NCI-H82 treated with DMSO at 0.1 percent for 48 hours (cell line): ENCODE measurements around the gene BEST4.
"Not testable (repeated sequence)": the region's sequence is repeated elsewhere in the genome, so short reads cannot be mapped to it uniquely, and the experiment has no call there.

Experiments
- DNase-seq: peaks from one replicate; lab custom pipeline; 2025; ENCODE audit not compliant: unreplicated experiment; lab: John Stamatoyannopoulos, UW

Gene BEST4

DNA sequence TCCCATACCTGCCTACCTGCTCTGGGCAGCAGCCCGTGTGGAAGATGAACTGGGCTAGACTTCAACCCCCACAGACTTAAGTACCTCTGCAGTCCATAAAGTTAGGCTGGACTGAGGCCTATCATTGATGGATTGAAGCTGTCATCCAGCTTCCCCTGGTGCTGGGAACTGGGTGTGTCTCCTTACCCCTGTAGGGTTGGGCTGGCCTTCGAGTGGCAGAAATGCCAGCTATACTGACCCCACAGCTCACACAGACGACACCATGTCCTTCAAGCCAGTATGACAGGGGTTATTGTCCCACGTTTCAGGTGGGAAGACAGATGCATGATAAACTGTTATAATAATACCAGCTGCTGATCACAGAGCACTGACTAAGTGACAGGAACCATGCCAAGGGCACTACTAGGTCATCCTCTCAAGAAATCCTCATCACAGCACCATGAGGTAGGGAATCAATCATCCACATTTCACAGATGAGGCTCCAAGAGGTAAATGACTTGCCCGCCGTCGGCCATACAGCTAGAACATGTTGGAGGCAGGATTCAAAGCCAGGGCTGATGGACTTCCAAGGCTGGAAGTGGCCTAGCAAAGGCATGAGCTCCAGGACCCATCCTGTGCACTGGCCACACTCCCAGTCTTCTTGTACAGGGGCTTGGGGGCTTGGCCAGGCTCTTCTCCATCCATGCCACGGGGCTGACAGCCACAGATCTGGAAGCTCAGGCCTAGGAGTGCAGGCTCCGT lies at the start of gene BEST4:
BEST4 (minus strand) TSS at position 51 of the 741 bp plus-strand sequence. CDS start 465 bp downstream, outside the sequence.
- no peak for DNase-seq

DNA sequence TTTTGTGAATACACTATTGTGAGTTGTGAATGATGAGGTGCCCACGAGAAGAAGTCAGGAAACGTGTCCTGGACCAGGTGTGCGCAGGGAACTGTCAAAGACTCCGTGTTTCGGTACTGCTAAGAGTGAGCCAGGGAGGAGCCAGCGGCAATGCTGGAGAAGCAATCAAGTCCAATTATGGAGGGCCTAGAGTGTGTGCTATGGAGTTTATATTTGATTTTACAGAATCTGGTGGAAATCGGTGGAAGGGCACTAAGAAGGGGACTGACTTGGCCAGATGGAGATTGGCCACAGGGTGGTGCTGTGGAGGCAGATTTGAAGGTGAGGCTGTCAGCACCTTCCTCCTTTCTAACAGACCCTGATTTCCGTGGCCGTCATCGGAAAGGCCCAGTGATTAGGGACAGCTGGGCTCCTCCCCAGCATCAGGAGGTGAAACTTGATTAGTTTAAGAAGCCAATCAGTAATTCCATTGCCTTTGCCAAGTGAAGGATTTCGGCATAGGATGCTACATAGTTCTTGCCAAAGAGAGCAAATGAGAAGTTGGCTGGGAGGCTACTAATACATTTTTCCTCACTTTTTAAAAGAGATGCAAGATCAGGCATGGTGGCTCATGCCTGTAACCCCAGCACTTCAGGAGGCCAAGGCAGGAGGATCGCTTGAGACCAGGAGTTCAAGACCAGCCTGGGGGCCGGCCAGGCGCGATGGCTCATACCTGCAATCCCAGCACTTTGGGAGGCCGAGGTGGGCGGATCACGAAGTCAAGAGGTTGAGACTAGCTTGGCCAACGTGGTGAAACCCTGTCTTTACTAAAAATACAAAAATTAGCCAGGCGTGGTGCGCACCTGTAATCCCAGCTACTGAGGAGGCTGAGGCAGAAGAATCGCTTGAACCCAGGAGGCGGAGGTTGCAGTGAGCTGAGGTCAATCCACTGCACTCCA lies 48.0 kb upstream of the BEST4 start:
- peak; percentile 85 for DNase-seq

DNA sequence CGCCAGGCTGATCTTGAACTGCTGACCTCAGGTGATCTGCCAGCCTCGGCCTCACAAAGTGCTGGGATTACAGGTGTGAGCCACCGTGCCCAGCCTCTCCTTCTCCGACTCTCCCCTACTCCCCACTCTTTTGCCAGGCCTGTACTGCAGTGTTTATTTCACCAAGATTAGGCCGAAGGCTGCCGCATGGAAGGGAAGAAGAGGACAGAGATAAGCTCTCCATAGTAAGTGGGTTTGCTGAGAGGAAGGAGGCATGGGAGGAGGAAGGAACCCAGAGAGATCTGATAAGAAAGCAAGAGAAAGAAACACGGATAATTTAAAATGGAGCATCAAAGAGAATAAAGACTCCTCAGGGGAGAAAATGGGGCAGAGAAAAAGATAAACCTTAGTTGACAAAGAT lies 46.4 kb upstream of the BEST4 start:
- DNase-seq = no peak

DNA sequence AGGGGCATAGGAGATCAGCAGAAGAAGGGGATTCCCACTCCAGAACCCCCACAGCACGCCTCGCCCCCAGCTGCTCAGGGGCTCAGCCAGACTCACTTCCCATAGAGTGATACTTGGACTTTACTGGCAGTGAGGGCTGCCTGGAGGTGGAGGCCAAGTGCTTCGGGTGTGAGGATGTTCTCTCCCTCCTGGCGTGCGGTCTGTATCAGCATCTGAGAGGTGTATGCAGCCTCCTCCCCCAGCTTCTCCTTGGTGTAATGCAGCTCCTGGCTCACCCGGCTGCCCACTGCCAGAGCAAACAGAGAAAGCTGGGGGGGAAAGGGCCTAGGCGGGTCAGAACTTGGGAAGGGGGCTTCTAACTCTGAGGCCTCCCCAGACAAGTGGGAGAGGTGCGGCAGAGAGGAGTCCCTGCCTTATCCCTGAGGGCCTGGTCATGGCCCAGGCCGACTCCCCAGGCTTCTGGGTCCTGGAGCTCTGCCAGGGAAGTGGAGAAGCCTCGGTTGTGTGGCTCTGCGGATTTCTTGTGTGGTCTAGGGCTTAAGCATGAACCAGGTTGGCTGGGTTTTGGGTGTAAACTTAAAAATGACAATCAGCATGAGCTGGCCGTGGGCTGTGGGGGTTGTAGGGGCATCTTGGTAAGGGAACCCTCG lies 44.2 kb upstream of the BEST4 start:
- no peak for DNase-seq

DNA sequence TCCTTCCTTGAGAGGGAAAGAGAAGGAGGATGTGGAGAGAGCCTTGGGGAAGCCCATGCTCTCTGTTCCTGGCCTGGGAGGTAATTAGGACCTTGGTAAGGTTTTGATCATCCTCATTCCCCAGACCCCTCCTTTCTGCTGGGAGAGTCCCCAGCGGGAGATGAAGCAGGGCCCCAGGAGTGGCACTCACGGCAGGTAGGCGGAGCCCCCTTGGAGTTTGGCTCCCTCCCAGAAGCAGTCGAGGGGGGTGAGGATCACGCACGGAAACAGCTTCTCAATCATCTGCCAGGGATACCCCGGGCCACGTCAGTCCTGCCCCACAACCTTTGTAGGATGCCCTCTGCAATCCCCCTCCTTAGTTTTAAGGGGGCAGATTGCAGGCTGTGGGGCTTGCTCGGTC lies 43.5 kb upstream of the BEST4 start:
- DNase-seq = no peak

DNA sequence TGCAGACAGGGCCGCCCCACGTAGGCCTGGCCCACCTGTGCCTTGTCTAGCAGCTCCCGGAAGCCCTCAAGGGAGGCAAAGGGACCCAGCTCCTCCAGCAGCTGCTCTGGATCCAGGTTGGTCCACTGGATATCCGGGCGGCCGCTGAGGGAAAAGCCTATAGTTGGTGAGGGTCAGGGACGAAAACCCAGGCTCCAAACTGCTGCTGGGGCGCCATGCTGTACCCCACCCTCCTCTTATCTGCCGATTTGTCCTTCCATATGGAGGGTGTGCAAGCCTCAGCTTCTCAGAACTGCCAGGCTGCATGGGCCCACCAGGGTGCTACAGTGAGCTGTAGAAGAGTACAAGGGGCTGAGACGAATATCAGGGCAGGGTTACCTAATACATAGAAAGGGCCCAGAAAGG lies 42.9 kb upstream of the BEST4 start:
- DNase-seq = no peak

DNA sequence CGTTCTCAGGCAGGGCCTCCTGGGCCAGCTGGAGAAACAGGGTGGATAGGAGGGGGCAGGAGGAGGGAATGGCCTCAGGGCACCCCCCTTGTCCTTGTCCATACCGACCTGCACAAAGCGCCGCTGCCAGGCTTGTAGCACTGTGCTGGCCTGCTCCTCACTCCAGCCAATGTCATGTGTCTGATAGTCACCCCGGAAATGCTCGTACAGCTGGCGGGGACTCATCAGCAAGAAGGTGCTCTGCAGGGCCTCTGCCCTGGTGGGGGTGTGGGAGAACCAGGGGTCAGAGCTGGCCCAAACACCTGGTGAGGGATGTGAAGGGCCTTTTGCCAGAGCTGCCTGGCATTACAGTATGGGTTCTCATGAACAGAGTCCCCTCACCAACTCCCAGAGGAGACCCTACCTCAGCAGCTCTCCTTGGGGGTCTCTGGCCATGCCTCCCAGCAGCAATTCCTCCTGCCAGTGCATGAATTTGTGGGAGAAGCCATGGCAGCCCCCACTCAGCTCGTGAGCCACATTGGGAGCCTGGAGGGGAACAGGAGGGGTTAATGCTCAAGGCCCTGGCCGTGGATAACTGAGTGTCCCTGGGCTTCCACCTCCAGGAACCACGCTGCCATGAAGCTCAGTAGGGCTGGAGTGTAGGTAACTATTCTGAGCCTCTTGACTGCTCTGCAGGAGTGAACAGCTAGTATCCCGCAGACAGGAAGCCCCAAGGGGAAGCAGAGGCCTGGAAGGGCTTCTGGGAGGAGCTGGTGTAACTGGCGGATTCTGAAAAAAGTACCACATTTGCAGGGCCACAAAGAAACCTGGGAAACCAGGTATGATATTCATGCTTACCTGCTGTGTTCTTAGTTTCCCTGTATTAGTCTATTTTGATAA lies 41.8 kb upstream of the BEST4 start:
- DNase-seq = no peak

DNA sequence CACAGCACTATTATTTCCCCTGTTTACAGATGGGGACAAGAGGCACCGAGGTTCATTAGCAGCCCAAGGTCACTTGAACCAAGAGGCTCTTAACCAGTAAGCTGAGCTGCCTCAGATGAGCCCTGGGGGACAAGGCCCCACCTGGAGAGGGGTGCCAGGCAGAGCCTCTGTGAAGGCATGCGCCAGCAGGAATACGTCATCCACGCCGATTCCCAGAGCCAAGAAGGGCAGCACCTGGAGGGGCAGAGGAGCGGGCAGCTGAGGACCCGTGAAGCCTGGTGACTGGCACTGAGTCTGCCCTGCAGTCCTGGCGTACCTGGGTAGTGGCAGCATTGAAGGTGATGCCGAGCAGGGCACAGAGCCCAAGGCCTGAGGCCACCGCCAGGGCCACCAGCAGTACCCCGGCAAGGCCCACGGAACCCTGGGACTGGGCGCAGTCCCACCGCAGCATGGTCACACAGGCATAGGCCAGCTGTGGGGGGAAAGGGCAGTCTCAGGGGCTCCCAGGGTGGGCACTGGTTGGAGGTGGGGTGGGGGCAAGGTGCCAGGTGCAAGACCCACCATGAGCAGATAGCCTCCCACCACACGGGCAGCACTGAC lies 41.0 kb upstream of the BEST4 start:
- no peak for DNase-seq

DNA sequence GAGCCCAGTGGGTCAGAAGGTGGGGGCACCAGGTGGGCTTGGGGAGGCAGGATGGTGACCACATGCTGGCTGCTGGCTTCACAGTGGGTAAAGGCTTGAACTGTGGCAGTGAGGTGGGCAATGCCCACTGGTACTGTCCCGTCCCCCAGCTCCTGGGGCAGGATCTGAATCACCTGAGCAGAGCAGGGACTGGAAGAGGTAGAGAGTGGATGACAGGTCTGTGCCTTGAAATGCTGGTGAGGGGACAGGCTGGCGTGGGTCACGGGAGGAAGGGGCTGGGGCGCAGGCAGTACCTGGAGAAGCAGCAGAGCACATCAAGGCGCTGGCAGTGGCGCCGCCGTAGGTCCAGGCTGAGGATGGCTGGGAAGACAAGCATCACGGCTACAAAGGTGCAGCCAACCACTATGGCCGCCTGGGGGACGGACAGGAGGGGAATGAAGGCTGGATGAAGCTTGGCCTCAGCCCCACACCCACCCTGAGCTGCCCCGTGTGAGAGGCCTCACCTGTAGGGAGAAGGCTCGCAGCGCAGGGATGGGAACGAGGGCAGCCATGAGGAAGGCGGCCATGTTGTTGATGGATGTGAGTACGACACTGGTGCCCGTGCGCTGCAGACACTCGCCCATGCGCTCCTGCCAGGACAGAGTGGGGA lies 40.2 kb upstream of the BEST4 start:
- no peak for DNase-seq

DNA sequence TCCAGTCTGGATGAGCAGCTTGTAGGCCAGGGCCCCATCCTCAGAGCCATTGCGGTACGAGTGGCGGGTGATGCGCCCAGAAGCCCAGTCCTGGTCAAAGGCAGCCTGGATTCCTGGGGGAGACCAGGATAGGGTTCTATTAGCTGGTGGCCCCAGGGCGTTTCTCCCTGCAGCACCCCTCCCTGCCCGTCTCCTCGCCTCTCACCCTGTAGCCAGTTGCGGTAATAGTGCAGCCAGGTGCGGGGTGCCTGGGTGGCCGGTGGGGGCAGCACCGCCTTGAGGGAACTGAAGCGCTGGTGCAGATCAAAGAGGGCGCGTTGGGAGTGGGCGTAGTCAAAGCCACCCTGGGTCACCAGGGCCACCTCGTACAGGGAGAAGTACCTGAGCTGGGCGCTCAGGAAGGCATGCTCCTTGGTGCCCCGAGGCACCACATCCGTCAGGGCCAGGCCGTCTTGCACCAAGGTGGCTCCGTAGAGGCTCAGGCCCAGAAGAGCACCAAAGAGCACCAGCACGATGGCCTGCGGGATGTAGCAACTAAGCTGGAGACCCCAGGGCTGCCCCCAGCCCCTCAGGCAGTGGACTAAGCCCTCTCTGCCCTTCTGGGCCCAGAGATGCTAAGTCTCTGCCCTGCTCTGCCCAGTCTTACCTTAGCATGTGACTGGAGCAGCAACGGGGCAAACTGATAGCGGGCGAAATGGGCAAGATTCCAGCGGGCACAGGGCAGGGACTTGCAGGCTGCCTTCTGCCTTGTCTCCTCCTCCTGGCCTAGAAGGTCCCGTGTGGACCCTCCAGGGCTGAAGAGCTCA lies 39.4 kb upstream of the BEST4 start:
- DNase-seq = no peak

DNA sequence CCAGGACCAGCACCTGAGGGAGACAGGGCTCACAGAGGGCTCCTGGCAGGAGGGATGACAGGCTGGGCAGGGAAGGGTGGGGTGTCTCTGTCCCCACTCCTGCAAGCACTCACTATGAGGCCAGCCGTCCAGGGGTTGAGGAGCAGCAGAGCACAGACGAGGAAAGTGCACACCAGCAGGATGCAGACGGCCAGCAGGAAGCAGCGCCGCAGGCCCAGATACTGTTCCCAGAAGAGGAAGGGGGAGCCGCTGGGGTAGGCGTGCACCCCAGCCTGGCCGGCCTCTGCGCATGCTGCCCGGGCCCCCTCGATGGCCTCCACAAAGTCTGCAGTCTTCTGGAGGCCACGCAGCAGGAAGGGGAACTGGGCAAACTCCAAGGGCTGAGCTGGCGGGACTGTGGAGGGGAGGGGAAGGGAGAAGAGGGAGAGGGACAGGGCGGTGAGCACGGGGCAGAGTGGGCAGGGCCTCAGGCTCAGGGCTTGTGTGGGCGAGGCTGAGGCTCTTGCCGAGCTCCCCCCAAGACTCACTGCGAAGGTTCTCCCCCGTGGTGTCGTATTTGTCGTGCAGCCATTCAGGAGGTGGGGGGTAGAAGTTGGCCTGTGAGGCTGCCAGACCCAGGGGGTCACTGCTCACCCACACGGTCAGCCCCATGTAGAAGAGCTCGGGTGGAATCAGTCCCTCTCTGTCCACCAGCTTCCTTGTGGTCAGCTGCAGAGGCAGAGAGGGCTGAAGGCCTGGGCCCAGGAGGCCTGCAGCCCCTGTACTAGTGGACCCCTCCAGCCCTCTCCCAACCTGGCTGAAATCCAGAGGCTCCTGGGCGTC lies 38.6 kb upstream of the BEST4 start:
- no peak for DNase-seq

DNA sequence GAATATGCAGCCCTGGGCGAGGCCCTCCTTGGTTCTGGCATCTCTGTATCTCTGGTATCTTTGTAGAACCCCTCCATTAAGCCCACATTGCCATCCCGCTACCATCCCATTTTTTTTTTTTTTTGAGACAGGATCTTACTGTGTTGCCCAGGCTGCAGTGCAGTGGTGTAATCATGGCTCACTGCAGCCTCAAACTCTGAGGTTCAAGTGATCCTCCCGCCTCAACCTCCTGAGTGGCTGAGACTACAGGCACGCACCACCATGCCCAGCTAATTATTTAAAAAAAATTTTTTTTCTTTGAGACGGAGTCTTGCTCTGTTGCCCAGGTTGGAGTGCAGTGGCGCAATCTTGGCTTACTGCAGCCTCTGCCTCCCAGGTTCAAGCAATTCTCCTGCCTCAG lies 36.4 kb upstream of the BEST4 start:
- DNase-seq = not testable (repeated sequence)

DNA sequence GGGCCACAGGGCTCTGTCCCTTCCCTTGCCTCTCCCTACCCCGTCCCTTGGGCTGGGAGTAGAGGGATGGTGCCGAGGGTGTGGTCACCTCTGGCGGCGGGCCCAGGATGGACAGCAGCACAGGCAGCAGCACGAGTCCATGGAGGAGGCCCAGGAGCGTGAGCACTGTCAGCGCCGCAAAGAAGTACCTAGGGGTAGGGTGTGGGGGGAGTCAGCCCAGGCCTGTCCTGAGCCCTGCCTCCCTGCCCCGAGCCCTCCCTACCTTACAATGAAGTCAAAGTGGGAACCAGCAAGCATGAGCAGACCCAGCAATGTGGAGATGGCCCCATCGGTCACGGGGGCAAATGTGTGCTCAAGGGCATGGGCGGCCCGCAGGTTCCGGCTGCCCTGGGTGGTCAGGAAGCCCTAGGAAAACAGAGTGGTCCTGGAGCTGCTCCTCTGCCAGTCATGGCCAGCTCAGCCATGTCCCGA lies 35.0 kb upstream of the BEST4 start:
- no peak for DNase-seq

DNA sequence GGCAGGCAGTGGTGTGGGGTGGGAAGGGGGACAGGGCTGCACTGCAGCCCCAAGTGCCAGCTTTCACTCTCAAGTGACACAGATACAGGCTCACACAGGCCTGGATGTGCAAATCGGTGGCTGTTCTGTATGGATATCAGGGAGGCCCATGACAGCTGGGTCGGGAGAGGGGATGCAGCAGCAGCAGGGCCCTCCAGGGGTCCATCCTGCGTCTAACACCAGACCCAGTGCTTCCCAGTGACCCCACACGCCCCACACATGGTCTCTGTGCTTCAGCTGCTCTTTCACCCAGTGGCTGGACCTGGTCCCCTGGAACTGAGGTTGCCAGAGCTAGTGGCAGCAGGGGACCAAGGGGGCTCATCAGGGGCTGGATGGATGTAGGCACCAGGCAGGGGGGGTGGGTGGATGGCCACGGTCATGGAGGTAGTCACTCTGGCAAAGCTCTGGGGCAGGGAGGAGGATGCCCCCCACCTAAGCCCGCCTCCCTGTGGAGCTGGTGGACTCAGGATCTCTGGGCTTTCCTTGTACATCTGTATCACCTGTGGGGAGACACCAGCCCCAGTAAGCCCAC lies 34.2 kb upstream of the BEST4 start:
- no peak for DNase-seq

DNA sequence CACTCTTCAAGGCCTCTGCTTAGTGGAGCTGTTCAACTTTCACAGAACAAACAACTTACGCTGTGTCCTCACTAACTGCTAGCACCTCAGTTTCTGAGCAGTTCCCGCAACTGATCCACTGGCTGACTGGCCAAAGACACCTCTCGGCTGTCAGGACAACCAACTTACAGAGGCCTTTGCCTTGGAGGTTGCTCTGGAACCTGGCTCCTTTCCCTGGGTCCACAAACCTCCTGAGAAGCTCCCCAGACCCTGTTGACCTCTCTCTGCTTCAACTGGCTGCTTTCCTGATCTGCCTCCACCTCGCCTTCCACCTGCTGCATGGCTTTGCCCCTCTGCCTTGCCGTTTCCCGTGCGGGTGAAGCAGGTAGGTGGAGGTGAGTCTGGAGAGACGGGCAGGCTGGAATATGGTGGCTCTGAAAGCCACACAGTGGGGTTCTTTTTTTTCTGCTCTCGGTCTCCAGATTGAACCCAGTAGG lies 33.3 kb upstream of the BEST4 start:
- DNase-seq = no peak

DNA sequence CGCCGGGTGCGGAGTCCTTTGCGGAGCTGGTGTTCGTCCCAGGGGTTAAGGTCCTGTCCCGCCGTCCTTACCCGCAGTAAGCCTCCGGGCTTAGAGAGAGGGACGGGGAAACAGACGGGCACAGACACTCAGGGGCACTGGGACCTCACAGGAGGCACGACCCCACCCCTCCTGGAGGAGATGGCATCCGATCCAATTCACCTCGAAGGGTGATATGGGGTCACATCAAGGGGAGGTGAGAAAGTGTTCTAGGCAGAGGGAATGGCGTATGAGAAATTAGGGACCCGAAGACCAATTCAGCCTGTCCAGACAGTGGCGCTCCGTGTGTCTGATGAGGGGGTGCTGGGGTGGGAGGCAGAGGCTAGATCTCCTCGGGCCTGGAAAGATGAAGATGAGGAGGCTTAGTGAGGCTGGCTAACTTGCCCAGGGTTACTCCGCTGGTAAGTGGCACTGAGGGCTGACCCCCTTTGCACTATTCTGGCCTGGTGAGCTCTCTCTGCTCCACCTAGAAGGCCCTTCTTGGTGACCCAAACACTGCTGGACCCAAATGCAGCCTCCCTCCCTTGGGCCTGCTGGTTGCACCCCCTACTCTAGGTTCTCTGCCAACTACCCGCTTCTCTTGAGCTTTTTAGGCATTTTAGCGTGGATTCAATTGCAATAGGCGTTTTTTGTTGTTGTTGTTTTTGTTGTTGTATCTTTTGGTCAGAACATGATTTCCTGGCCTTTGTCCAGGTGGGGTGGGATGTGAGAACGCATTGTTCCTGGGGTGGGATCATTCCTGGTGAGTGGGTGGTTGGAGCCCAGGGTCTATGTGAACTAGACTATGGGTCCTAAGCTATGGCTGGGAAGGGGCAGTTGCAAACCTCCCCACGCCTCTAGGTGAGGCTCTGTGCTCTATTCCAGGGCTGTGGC lies 32.6 kb upstream of the BEST4 start:
- DNase-seq = no peak
